SK-N-MC (cell line): ENCODE data around the gene THAP3.

Experiments
- DNase-seq: peaks from one replicate; pipeline ENCODE4 v3.0.0-alpha.2; 2011; ENCODE audit warnings: low read depth, low spot score
- H3K27ac ChIP-seq: fragments of 200-600 bp; sonication (generic); 2 replicates; pipeline ENCODE4 v1.5.1; 2016; ENCODE audit warnings: mixed run types
- H3K36me3 ChIP-seq: fragments of 200-600 bp; sonication (generic); 2 replicates; pipeline ENCODE4 v1.6.1; 2017; ENCODE audit warnings: antibody characterized with exemption, low read length, mixed read lengths; ENCODE audit not compliant: insufficient read depth
- H3K4me3 ChIP-seq: fragments of 200-600 bp; sonication (generic); 2 replicates; pipeline ENCODE4 v1.5.1; 2016
- H3K9ac ChIP-seq: fragments of 200-600 bp; sonication (generic); 2 replicates; pipeline ENCODE4 v1.8.0; 2017; ENCODE audit warnings: mixed run types, mixed read lengths; ENCODE audit not compliant: insufficient read length
- H3K9me3 ChIP-seq: fragments of 200-600 bp; sonication (generic); 2 replicates; pipeline ENCODE4 v1.6.1; 2017; ENCODE audit warnings: low read depth, mild to moderate bottlenecking, antibody characterized with exemption, low read length, moderate library complexity, mixed read lengths
- EZH2 ChIP-seq: fragments of 200-600 bp; sonication (generic); IDR thresholded peaks from one replicate; pipeline ENCODE4 v1.6.1; 2017; ENCODE audit warnings: antibody characterized with exemption
- FOXP2 ChIP-seq: optimal IDR thresholded peaks from 2 replicates; pipeline ENCODE3; 2011; ENCODE audit warnings: mild to moderate bottlenecking, moderate library complexity; ENCODE audit not compliant: insufficient read depth; ENCODE audit errors: extremely low read length, control extremely low read depth
- POLR2AphosphoS5 ChIP-seq: IDR thresholded peaks from 2 replicates; pipeline ENCODE4 v1.6.1; 2012; ENCODE audit warnings: mild to moderate bottlenecking, low read depth, low read length, borderline replicate concordance

Gene THAP3

GRCh38 chr1:6625584-6626149, 999 bp downstream of the THAP3 start:
- no peak overlapping the region for H3K27ac ChIP-seq

GRCh38 chr1:6627031-6627430, 2.4 kb downstream of the THAP3 start:
- H3K4me3 ChIP-seq = no peak overlapping the region
- no peak overlapping the region for H3K9ac ChIP-seq
- peaks cover 47% of the 10 kb centered on the region for H3K36me3 ChIP-seq
- H3K27ac ChIP-seq = no peak overlapping the region
- no peak for DNase-seq
- TF ChIP-seq EZH2 (no peak), POLR2AphosphoS5 (no peak), FOXP2 (no peak)
- H3K9me3 ChIP-seq = no peaks in the 10 kb centered on the region

More at GRCh38 chr1:6625584-6626149, 999 bp downstream of the THAP3 start:
- no peak for DNase-seq
- no peak for TF ChIP-seq EZH2
- peak overlapping the region; percentile 82 for H3K4me3 ChIP-seq
- H3K36me3 ChIP-seq = peaks cover 59% of the 10 kb centered on the region
- H3K9me3 ChIP-seq = no peaks in the 10 kb centered on the region
- H3K9ac ChIP-seq = peak overlapping the region; percentile 86

- Histone ChIP-seq H3K36me3 (peaks cover 47% of the 10 kb centered on the region), H3K4me3 (no peak overlapping the region), H3K27ac (no peak overlapping the region), H3K9me3 (no peaks in the 10 kb centered on the region), H3K9ac (no peak overlapping the region)
- no peak for DNase-seq
- TF ChIP-seq POLR2AphosphoS5 = no peak
- no peak for TF ChIP-seq FOXP2
- TF ChIP-seq EZH2 = no peak
Measured at GRCh38 chr1:6627841-6628545, 3.3 kb downstream of the THAP3 start.

GRCh38 chr1:6628971-6629479, 4.4 kb downstream of the THAP3 start:
- no peak overlapping the region for H3K4me3 ChIP-seq
- no peaks in the 10 kb centered on the region for H3K9me3 ChIP-seq
- no peak overlapping the region for H3K9ac ChIP-seq
- H3K36me3 ChIP-seq = peaks cover 49% of the 10 kb centered on the region
- H3K27ac ChIP-seq = no peak overlapping the region
- TF ChIP-seq EZH2 (no peak), FOXP2 (no peak), POLR2AphosphoS5 (no peak)
- no peak for DNase-seq

- TF ChIP-seq FOXP2 = no peak
- no peak for TF ChIP-seq EZH2
- no peak for TF ChIP-seq POLR2AphosphoS5
- Histone ChIP-seq H3K36me3 (peaks cover 59% of the 10 kb centered on the region), H3K4me3 (no peak overlapping the region), H3K27ac (no peak overlapping the region), H3K9ac (no peak overlapping the region), H3K9me3 (no peaks in the 10 kb centered on the region)
- no peak for DNase-seq
Measured at GRCh38 chr1:6630027-6630426, 5.4 kb downstream of the THAP3 start.

- no peak overlapping the region for H3K27ac ChIP-seq
- H3K9ac ChIP-seq = no peak overlapping the region
- no peak for TF ChIP-seq EZH2
- no peak for DNase-seq
- no peaks in the 10 kb centered on the region for H3K9me3 ChIP-seq
- H3K4me3 ChIP-seq = no peak overlapping the region
- H3K36me3 ChIP-seq = peaks cover 67% of the 10 kb centered on the region
Measured at GRCh38 chr1:6631058-6631457, 6.4 kb downstream of the THAP3 start.

- Histone ChIP-seq H3K36me3 (peaks cover 75% of the 10 kb centered on the region), H3K4me3 (no peak overlapping the region), H3K9ac (no peak overlapping the region), H3K9me3 (no peaks in the 10 kb centered on the region), H3K27ac (no peak overlapping the region)
- TF ChIP-seq EZH2 = no peak
- no peak; the same call in 1 of the 2 replicates for TF ChIP-seq POLR2AphosphoS5
- no peak for TF ChIP-seq FOXP2
- no peak for DNase-seq
Measured at GRCh38 chr1:6632588-6633514, 8.2 kb downstream of the THAP3 start.

GRCh38 chr1:6634371-6635052, 9.8 kb downstream of the THAP3 start:
- H3K4me3 ChIP-seq = no peak overlapping the region
- DNase-seq = no peak
- no peak overlapping the region for H3K27ac ChIP-seq
- TF ChIP-seq POLR2AphosphoS5 = peak; percentile 40; the same call in 1 of the 2 replicates
- TF ChIP-seq FOXP2 = no peak
- no peak for TF ChIP-seq EZH2
- no peak overlapping the region for H3K9ac ChIP-seq
- H3K36me3 ChIP-seq = peaks cover 65% of the 10 kb centered on the region
- H3K9me3 ChIP-seq = no peaks in the 10 kb centered on the region
